Trophoblast cell (in vitro differentiated cells and primary cell): Measurements from ENCODE around the gene P4HTM.
A peak's percentile ranks its signal among the peaks of the same experiment; 100 is the strongest.

ENCODE experiments used
- DNase-seq, 2 donors: peaks; one replicate each; pipeline ENCODE4 v3.0.0-alpha.2; 2016
- H2AFZ ChIP-seq: 2 replicates; pipeline ENCODE4 v1.6.1; 2013; ENCODE audit warnings: low read length, moderate library complexity, mild to moderate bottlenecking; ENCODE audit not compliant: insufficient read depth, poor library complexity
- H2AK5ac ChIP-seq: 2 replicates; pipeline ENCODE4 v1.6.1; 2013; ENCODE audit warnings: mild to moderate bottlenecking, low read length
- H2BK120ac ChIP-seq: 2 replicates; pipeline ENCODE4 v1.6.1; 2013; ENCODE audit warnings: low read length, mild to moderate bottlenecking, moderate library complexity; ENCODE audit not compliant: insufficient read depth, poor library complexity
- H2BK12ac ChIP-seq: 2 replicates; pipeline ENCODE4 v1.6.1; 2013; ENCODE audit warnings: mild to moderate bottlenecking, low read length, moderate library complexity
- H2BK5ac ChIP-seq: 2 replicates; pipeline ENCODE4 v1.6.1; 2013; ENCODE audit warnings: low read length, low read depth, moderate library complexity, mild to moderate bottlenecking; ENCODE audit not compliant: poor library complexity
- H3K14ac ChIP-seq: 2 replicates; pipeline ENCODE4 v1.6.1; 2013; ENCODE audit warnings: mild to moderate bottlenecking, low read length
- H3K18ac ChIP-seq: 2 replicates; pipeline ENCODE4 v1.6.1; 2013; ENCODE audit warnings: mild to moderate bottlenecking, low read length
- H3K23ac ChIP-seq: 2 replicates; pipeline ENCODE4 v1.6.1; 2013; ENCODE audit warnings: low read length
- H3K27ac ChIP-seq: 2 replicates; pipeline ENCODE4 v1.5.1; 2013; ENCODE audit warnings: low read depth, mild to moderate bottlenecking, inconsistent platforms, low read length, moderate library complexity
- H3K27me3 ChIP-seq: 2 replicates; pipeline ENCODE4 v1.6.1; 2013; ENCODE audit warnings: inconsistent platforms, mild to moderate bottlenecking, low read length, moderate library complexity; ENCODE audit not compliant: insufficient read depth
- H3K36me3 ChIP-seq, 2 experiments: 1 replicate in 1 of 2; 2 replicates in 1 of 2; pipeline ENCODE4 v1.6.1; 2013; ENCODE audit warnings: low read length in 2 of 2, mild to moderate bottlenecking in 2 of 2, moderate library complexity in 1 of 2; ENCODE audit not compliant: insufficient read depth in 2 of 2, control insufficient read depth in 1 of 2
- H3K4ac ChIP-seq: 2 replicates; pipeline ENCODE4 v1.6.1; 2013; ENCODE audit warnings: low read depth, mild to moderate bottlenecking, low read length, moderate library complexity
- H3K4me1 ChIP-seq, 2 experiments: 1 replicate in 1 of 2; 2 replicates in 1 of 2; pipeline ENCODE4 v1.6.1; 2013; ENCODE audit warnings: low read length in 2 of 2, mild to moderate bottlenecking in 2 of 2, moderate library complexity in 1 of 2; ENCODE audit not compliant: insufficient read depth in 2 of 2, control insufficient read depth in 1 of 2
- H3K4me2 ChIP-seq: 2 replicates; pipeline ENCODE4 v1.6.1; 2013; ENCODE audit warnings: inconsistent platforms, mild to moderate bottlenecking, low read length, moderate library complexity
- H3K4me3 ChIP-seq: 2 replicates; pipeline ENCODE4 v1.5.1; 2013; ENCODE audit warnings: mild to moderate bottlenecking, low read depth, low read length, inconsistent platforms
- H3K79me1 ChIP-seq: one replicate; pipeline ENCODE4 v1.6.1; 2013; ENCODE audit warnings: low read length
- H3K79me2 ChIP-seq: 2 replicates; pipeline ENCODE4 v1.6.1; 2013; ENCODE audit warnings: low read length, mild to moderate bottlenecking; ENCODE audit not compliant: control insufficient read depth, insufficient read depth, poor library complexity
- H3K9ac ChIP-seq: 2 replicates; pipeline ENCODE4 v1.6.1; 2013; ENCODE audit warnings: mild to moderate bottlenecking, low read length
- H3K9me3 ChIP-seq: 2 replicates; pipeline ENCODE4 v1.6.1; 2013; ENCODE audit warnings: low read depth, mild to moderate bottlenecking, control low read depth, inconsistent platforms, low read length; ENCODE audit not compliant: insufficient read depth
- H4K12ac ChIP-seq: 2 replicates; pipeline ENCODE4 v1.6.1; 2013; ENCODE audit warnings: low read depth, mild to moderate bottlenecking, low read length, moderate library complexity
- H4K8ac ChIP-seq: 2 replicates; pipeline ENCODE4 v1.6.1; 2013; ENCODE audit warnings: low read depth, mild to moderate bottlenecking, low read length, moderate library complexity
- H4K91ac ChIP-seq: one replicate; pipeline ENCODE4 v1.6.1; 2013; ENCODE audit warnings: low read depth, mild to moderate bottlenecking, low read length, moderate library complexity
- WGBS: extraction: QIAGEN DNeasy Blood & Tissue Kit; methylation state at CpG from one replicate; pipeline ENCODE4 v1.1.7; 2013; ENCODE audit warnings: missing lambda C conversion rate; ENCODE audit not compliant: insufficient read length, insufficient coverage; ENCODE audit errors: extremely low coverage; 5-methylcytosine and 5-hydroxymethylcytosine counted together

Gene P4HTM

DNA sequence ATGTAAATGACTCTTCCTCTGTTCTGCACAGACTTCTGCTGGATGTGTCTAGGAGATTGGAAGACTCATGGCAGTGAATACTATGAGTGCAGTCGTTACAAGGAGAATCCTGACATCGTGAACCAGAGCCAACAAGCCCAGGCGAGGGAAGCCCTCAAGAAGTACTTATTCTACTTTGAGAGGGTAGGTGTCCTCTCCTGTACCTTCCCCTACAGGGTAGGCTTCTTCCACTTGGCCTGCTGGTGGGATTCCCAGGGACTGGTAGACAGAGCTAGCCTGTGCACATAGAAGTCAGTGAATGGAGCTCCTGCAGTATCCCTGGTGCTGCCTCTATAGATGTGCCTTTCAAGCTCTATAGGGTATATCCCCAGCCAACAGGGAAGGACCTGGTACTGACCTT lies 10.6 kb upstream of the P4HTM start:
- Histone ChIP-seq H3K27ac (no peak overlapping the region), H4K91ac (no peak overlapping the region), H3K4me3 (no peak overlapping the region), H3K23ac (no peak overlapping the region), H3K27me3 (no peaks in the 10 kb centered on the region), H2BK12ac (no peak overlapping the region), H3K79me1 (no peaks in the 10 kb centered on the region), H2AK5ac (no peak overlapping the region), H2AFZ (no peak overlapping the region), H4K8ac (no peak overlapping the region), H3K36me3 (peaks cover 53 to 66% of the 10 kb centered on the region in 2 experiments), H3K79me2 (no peaks in the 10 kb centered on the region), H2BK120ac (no peak overlapping the region), H3K4me2 (no peak overlapping the region), H3K14ac (no peak overlapping the region), H3K9me3 (no peaks in the 10 kb centered on the region), H3K4ac (no peak overlapping the region), H3K4me1 (peaks cover 0 to 2% of the 10 kb centered on the region in 2 experiments), H3K18ac (no peak overlapping the region), H3K9ac (no peak overlapping the region), H4K12ac (no peak overlapping the region), H2BK5ac (no peak overlapping the region)
- DNase-seq = no peak
- WGBS = no CpG with 5 or more reads among the region's 3 CpGs

DNA sequence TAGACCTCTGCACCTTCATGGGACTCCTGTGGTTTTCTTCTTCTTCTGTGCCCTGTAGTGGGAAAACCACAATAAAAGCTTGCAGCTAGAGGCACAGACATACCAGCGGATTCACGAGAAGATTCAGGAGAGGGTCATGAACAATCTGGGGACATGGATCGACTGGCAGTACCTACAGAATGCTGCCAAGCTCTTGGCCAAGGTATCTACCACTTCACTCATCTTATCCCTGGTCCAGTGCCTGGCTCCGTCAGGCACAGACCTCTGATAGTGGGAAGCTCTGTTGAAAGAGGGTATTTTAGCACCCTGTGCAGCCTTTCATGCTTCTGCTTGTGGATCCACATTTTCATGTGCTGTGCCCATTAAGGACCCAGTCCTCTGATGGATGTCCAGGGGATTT lies 9.7 kb upstream of the P4HTM start:
- Histone ChIP-seq H3K36me3 (peaks cover 52 to 68% of the 10 kb centered on the region in 2 experiments), H4K8ac (no peak overlapping the region), H2BK120ac (no peak overlapping the region), H3K23ac (no peak overlapping the region), H4K91ac (no peak overlapping the region), H3K18ac (no peak overlapping the region), H3K4ac (no peak overlapping the region), H3K9me3 (no peaks in the 10 kb centered on the region), H2BK12ac (no peak overlapping the region), H3K14ac (no peak overlapping the region), H2BK5ac (no peak overlapping the region), H3K4me3 (no peak overlapping the region), H3K27me3 (no peaks in the 10 kb centered on the region), H3K4me2 (no peak overlapping the region), H3K9ac (no peak overlapping the region), H3K79me2 (no peaks in the 10 kb centered on the region), H3K79me1 (no peaks in the 10 kb centered on the region), H2AK5ac (no peak overlapping the region), H3K4me1 (peaks cover 0 to 2% of the 10 kb centered on the region in 2 experiments), H4K12ac (no peak overlapping the region), H2AFZ (no peak overlapping the region), H3K27ac (no peak overlapping the region)
- DNase-seq = no peak
- WGBS = no CpG with 5 or more reads among the region's 4 CpGs

DNA sequence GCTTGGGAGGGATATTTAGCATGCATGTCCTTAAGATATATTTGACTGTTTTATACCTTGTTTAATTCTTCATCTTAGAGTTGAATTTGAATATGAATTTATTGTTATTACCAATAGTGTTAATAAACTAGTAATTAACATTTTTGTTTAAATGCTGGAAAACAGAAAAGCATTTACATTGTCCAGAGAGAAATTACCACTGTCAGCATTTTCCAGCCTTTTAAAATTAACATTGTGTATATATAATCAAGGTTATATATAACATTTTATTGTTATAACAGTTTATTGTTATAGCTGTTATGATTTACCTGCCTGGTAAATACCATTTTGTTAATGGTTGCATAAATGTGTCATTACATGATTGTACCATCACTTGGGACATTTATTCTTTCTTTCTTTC lies 8.0 kb upstream of the P4HTM start:
- DNase-seq = no peak
- Histone ChIP-seq H4K8ac (no peak overlapping the region), H2AK5ac (no peak overlapping the region), H3K4ac (no peak overlapping the region), H3K36me3 (peaks cover 41 to 58% of the 10 kb centered on the region in 2 experiments), H3K4me3 (no peak overlapping the region), H2AFZ (no peak overlapping the region), H3K4me2 (no peak overlapping the region), H2BK5ac (no peak overlapping the region), H3K23ac (no peak overlapping the region), H2BK12ac (no peak overlapping the region), H3K79me2 (no peaks in the 10 kb centered on the region), H3K27me3 (no peaks in the 10 kb centered on the region), H3K79me1 (no peaks in the 10 kb centered on the region), H2BK120ac (no peak overlapping the region), H3K14ac (no peak overlapping the region), H3K9me3 (no peaks in the 10 kb centered on the region), H3K27ac (no peak overlapping the region), H3K4me1 (peaks cover 0 to 2% of the 10 kb centered on the region in 2 experiments), H3K18ac (no peak overlapping the region), H3K9ac (no peak overlapping the region), H4K12ac (no peak overlapping the region), H4K91ac (no peak overlapping the region)

DNA sequence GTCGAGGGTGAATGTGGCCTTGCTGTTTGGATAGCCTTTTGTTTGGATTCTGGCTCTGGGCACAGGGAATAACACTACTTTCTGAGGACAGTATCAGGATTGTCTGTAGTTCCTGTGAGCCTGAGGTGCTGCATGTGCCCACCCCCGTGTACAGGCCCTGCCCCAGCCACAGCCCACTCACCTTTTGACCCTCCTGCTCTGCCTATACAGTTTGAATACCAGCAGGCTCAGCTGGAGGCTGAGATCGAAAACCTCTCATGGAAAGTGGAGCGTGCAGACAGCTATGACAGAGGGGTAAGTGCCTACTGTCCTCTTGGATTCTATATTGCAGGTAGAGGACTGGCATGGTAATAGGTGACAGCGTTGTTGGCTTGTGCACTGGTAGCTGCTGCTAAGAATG lies 7.4 kb upstream of the P4HTM start:
- no CpG with 5 or more reads among the region's 5 CpGs for WGBS
- H3K14ac ChIP-seq = no peak overlapping the region

More for the DNA sequence above, 7.4 kb upstream of the P4HTM start:
- no peak overlapping the region for H2BK12ac ChIP-seq
- no peak overlapping the region for H3K27ac ChIP-seq
- no peak overlapping the region for H4K12ac ChIP-seq
- H4K91ac ChIP-seq = no peak overlapping the region
- peak overlapping the region; percentile 30 for H3K4me3 ChIP-seq
- H3K23ac ChIP-seq = no peak overlapping the region
- no peak overlapping the region for H3K4me2 ChIP-seq
- no peaks in the 10 kb centered on the region for H3K9me3 ChIP-seq
- H3K18ac ChIP-seq = no peak overlapping the region
- no peak overlapping the region for H2AK5ac ChIP-seq
- no peak overlapping the region for H2BK5ac ChIP-seq
- no peaks in the 10 kb centered on the region for H3K27me3 ChIP-seq
- H3K9ac ChIP-seq = no peak overlapping the region
- no peak overlapping the region for H2BK120ac ChIP-seq
- peaks cover 0 to 2% of the 10 kb centered on the region in 2 experiments for H3K4me1 ChIP-seq
- DNase-seq = no peak
- no peak overlapping the region for H2AFZ ChIP-seq
- H3K79me1 ChIP-seq = no peaks in the 10 kb centered on the region
- H3K4ac ChIP-seq = no peak overlapping the region
- peaks cover 37 to 54% of the 10 kb centered on the region in 2 experiments for H3K36me3 ChIP-seq
- H3K79me2 ChIP-seq = no peaks in the 10 kb centered on the region
- H4K8ac ChIP-seq = no peak overlapping the region
